Neural cell (in vitro differentiated cells): ENCODE data around the gene BMP8B. TPM values are rescaled to one million over a fixed set of nuclear protein-coding genes. Genes with fewer than 3 reads are reported as not detected.

Experiments
- H2AFZ ChIP-seq: fragments of 200-600, 300-800 bp; sonication (generic), shearing (Covaris generic); 2 replicates; pipeline ENCODE4 v1.6.0; 2014; ENCODE audit warnings: low read depth, mild to moderate bottlenecking, antibody characterized with exemption, low read length, moderate library complexity
- H3F3A ChIP-seq: fragments of 200-600 bp; shearing (Covaris generic); 2 replicates; pipeline ENCODE4 v1.6.1; 2016; ENCODE audit warnings: mild to moderate bottlenecking, moderate library complexity, mixed read lengths, antibody characterized with exemption, low read length; ENCODE audit not compliant: insufficient read depth, poor library complexity, severe bottlenecking
- H3K27ac ChIP-seq: fragments of 200-600, 300-800 bp; sonication (generic), shearing (Covaris generic); 2 replicates; pipeline ENCODE4 v1.5.1; 2014; ENCODE audit warnings: mild to moderate bottlenecking, low read length, moderate library complexity
- H3K27me3 ChIP-seq: fragments of 300-800, 200-600 bp; sonication (generic), shearing (Covaris generic); 2 replicates; pipeline ENCODE4 v1.6.0; 2014; ENCODE audit warnings: mild to moderate bottlenecking, low read depth, low read length, moderate library complexity; ENCODE audit not compliant: insufficient read depth
- H3K36me3 ChIP-seq: fragments of 300-800, 200-600 bp; sonication (generic), shearing (Covaris generic); 2 replicates; pipeline ENCODE4 v1.5.1; 2014; ENCODE audit warnings: mild to moderate bottlenecking, antibody characterized with exemption, low read length, moderate library complexity; ENCODE audit not compliant: insufficient read depth
- H3K4me2 ChIP-seq: fragments of 300-800, 200-600 bp; sonication (generic), shearing (Covaris generic); 2 replicates; pipeline ENCODE4 v1.6.0; 2014; ENCODE audit warnings: mild to moderate bottlenecking, low read length
- H3K4me3 ChIP-seq: fragments of 300-800, 200-600 bp; sonication (generic), shearing (Covaris generic); 2 replicates; pipeline ENCODE4 v1.5.1; 2014; ENCODE audit warnings: mild to moderate bottlenecking, low read length, moderate library complexity
- H3K79me2 ChIP-seq: fragments of 200-600 bp; shearing (Covaris generic); replicated peaks from 2 replicates; pipeline ENCODE4 v1.6.0; 2014; ENCODE audit warnings: mild to moderate bottlenecking, low read length, moderate library complexity; ENCODE audit not compliant: insufficient read depth
- H3K9ac ChIP-seq: fragments of 300-800, 200-600 bp; sonication (generic), shearing (Covaris generic); 2 replicates; pipeline ENCODE4 v1.6.1; 2016; ENCODE audit warnings: mild to moderate bottlenecking, low read length, mixed read lengths
- H3K9me2 ChIP-seq: fragments of 200-600 bp; shearing (Covaris generic); 2 replicates; pipeline ENCODE4 v1.6.1; 2016; ENCODE audit warnings: mild to moderate bottlenecking, low read length, mixed read lengths; ENCODE audit not compliant: insufficient read depth
- H3K9me3 ChIP-seq: fragments of 200-600, 300-800 bp; sonication (generic), shearing (Covaris generic); 2 replicates; pipeline ENCODE4 v1.6.1; 2016; ENCODE audit warnings: mild to moderate bottlenecking, mixed run types, low read length, moderate library complexity, mixed read lengths
- H4K20me1 ChIP-seq: fragments of 200-600 bp; shearing (Covaris generic); 2 replicates; pipeline ENCODE4 v1.6.1; 2016; ENCODE audit warnings: mild to moderate bottlenecking, mixed run types; ENCODE audit not compliant: insufficient read depth
- EP300 ChIP-seq: fragments of 450-650 bp; conservative IDR thresholded peaks from 2 replicates; pipeline ENCODE4 v1.6.1; 2014; ENCODE audit warnings: antibody characterized with exemption, mild to moderate bottlenecking, moderate library complexity; ENCODE audit not compliant: poor library complexity, severe bottlenecking
- EZH2 ChIP-seq: fragments of 200-600, 300-800 bp; shearing (Covaris generic), sonication (generic); IDR thresholded peaks from 2 replicates; pipeline ENCODE4 v1.6.1; 2014; ENCODE audit warnings: antibody characterized with exemption, low read length, borderline replicate concordance, mild to moderate bottlenecking; ENCODE audit not compliant: insufficient read depth, poor library complexity, severe bottlenecking
- MXI1 ChIP-seq: fragments of 450-650 bp; conservative IDR thresholded peaks from 2 replicates; pipeline ENCODE4 v1.6.1; 2014; ENCODE audit warnings: antibody characterized with exemption, mild to moderate bottlenecking; ENCODE audit not compliant: poor library complexity, severe bottlenecking
- POLR2AphosphoS5 ChIP-seq: IDR thresholded peaks from 2 replicates; pipeline ENCODE4 v1.6.1; 2012
- RAD21 ChIP-seq: fragments of 450-650 bp; conservative IDR thresholded peaks from 2 replicates; pipeline ENCODE4 v1.6.1; 2014; ENCODE audit warnings: antibody characterized with exemption, mild to moderate bottlenecking, moderate library complexity
- REST ChIP-seq: IDR thresholded peaks from 2 replicates; pipeline ENCODE4 v1.6.1; 2012; ENCODE audit warnings: borderline replicate concordance
- SMC3 ChIP-seq: fragments of 450-650 bp; conservative IDR thresholded peaks from 2 replicates; pipeline ENCODE4 v1.6.1; 2014; ENCODE audit warnings: antibody characterized with exemption, mild to moderate bottlenecking, moderate library complexity; ENCODE audit not compliant: poor library complexity
- TAF1 ChIP-seq: IDR thresholded peaks from 2 replicates; pipeline ENCODE4 v1.6.1; 2012; ENCODE audit warnings: low read depth
- polyA plus RNA-seq: library from polyadenylated mRNA; depleted of rRNA; stranded (reverse); fragments of >200 nt; gene quantifications from 2 replicates; pipeline ENCODE4 v1.2.3, GENCODE V29; 2014
- TF ChIP-seq, protein P1 (sequence below): fragments of 450-650 bp; IDR thresholded peaks from 2 replicates; pipeline ENCODE4 v1.5.1; 2014; ENCODE audit warnings: antibody characterized with exemption, mild to moderate bottlenecking, moderate library complexity; ENCODE audit not compliant: poor library complexity, severe bottlenecking

Gene BMP8B
- polyA plus RNA-seq, 1 donor from 2014 or later, result 0.04 TPM

DNA sequence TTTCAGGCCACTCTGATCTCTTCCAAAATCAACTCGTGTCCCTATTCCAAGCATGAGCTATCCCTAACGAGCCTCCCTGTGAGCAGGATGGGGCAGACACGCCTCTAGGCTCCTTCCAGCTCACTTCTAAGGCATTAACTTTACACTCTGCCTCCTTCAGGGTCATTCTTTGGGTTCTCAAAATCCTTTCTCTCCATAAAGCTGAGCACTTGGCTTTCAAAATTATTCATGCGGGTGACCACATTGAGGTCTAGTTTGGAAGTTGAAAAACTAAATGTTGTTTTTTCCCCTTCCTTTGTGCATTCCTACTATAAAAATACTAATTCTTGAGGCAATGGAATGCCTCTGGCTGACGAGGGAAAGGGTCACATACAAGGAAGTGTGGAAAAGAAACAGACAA lies 33.5 kb upstream of the BMP8B start:
- Histone ChIP-seq H3K4me3 (no peak overlapping the region), H3K27me3 (no peaks in the 10 kb centered on the region), H3K36me3 (no peaks in the 10 kb centered on the region), H4K20me1 (no peaks in the 10 kb centered on the region), H3K27ac (no peak overlapping the region), H3K9me3 (no peaks in the 10 kb centered on the region), H3K9me2 (no peaks in the 10 kb centered on the region), H3F3A (no peaks in the 10 kb centered on the region), H3K4me2 (no peak overlapping the region), H2AFZ (no peak overlapping the region), H3K79me2 (no peaks in the 10 kb centered on the region), H3K9ac (no peak overlapping the region)
- no peak for TF ChIP-seq EZH2
- TF ChIP-seq MXI1, result no peak
- no peak for TF ChIP-seq EP300
- no peak for TF ChIP-seq SMC3
- TF ChIP-seq TAF1, result no peak
- TF ChIP-seq REST, result no peak

DNA sequence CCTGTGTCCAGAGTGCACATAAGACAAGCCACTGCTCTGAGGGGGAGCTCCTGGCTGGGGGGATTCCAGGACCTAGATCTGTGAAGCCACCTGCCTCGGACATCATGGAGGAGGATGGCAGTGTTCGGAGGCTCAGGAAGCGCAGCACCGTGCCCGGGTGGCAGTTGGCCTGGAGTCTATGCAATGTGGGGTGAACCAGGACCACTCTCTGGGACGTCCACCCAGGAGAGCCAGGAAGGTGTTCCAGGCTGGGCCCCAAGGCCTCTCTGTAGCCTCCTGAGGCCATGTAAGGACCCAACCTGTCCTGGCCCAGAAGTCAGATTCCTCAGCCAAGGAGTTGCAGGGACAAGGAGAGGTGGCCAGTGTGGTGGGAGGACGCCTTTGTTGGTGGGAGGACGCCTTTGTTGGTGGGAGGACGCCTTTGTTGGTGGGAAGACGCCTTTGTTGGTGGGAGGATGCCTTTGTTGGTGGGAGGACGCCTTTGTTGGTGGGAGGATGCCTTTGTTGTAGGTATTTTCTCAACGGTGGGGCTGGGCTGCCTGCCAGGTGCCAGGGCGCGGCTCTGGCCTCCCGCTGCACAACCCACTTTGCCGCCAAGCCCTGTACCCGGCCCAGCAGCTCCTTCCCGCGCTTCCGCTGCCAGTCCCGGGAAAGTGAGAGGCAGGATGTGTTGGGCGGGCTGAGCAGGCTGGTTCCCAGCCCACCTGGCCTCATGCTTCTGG lies 30.6 kb upstream of the BMP8B start:
- Histone ChIP-seq H3K4me3 (no peak overlapping the region), H3F3A (no peaks in the 10 kb centered on the region)

More for the DNA sequence above, 30.6 kb upstream of the BMP8B start:
- H3K79me2 ChIP-seq, result no peaks in the 10 kb centered on the region
- no peak overlapping the region for H3K9ac ChIP-seq
- TF ChIP-seq REST, result no peak
- TF ChIP-seq MXI1, result no peak
- no peak for TF ChIP-seq RAD21
- no peak for TF ChIP-seq EZH2
- TF ChIP-seq EP300, result no peak
- TF ChIP-seq, protein P1, sequence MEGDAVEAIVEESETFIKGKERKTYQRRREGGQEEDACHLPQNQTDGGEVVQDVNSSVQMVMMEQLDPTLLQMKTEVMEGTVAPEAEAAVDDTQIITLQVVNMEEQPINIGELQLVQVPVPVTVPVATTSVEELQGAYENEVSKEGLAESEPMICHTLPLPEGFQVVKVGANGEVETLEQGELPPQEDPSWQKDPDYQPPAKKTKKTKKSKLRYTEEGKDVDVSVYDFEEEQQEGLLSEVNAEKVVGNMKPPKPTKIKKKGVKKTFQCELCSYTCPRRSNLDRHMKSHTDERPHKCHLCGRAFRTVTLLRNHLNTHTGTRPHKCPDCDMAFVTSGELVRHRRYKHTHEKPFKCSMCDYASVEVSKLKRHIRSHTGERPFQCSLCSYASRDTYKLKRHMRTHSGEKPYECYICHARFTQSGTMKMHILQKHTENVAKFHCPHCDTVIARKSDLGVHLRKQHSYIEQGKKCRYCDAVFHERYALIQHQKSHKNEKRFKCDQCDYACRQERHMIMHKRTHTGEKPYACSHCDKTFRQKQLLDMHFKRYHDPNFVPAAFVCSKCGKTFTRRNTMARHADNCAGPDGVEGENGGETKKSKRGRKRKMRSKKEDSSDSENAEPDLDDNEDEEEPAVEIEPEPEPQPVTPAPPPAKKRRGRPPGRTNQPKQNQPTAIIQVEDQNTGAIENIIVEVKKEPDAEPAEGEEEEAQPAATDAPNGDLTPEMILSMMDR, result no peak
- TF ChIP-seq SMC3, result no peak
- no peak for TF ChIP-seq POLR2AphosphoS5
- TF ChIP-seq TAF1, result no peak
- no peaks in the 10 kb centered on the region for H3K36me3 ChIP-seq
- no peak overlapping the region for H3K27ac ChIP-seq
- no peaks in the 10 kb centered on the region for H3K9me2 ChIP-seq
- no peak overlapping the region for H3K4me2 ChIP-seq
- H3K9me3 ChIP-seq, result no peaks in the 10 kb centered on the region
- H4K20me1 ChIP-seq, result no peaks in the 10 kb centered on the region
- no peak overlapping the region for H2AFZ ChIP-seq
- no peaks in the 10 kb centered on the region for H3K27me3 ChIP-seq
